Activated naive CD8-positive, alpha-beta T cell treated with anti-CD3 and anti-CD28 coated beads for 36 hours (primary cell): ENCODE results near the gene DUSP6. TPM values are rescaled to one million over a fixed set of nuclear protein-coding genes. Genes with fewer than 3 reads are reported as not detected.

ENCODE experiments used
- DNase-seq: peaks from one replicate; pipeline ENCODE4 v3.0.0; 2021
- H3K27ac Mint-ChIP-seq: one replicate; pipeline ENCODE4 v1.8.0; 2022; ENCODE audit warnings: mild to moderate bottlenecking, moderate library complexity, mixed read lengths
- H3K27me3 Mint-ChIP-seq: one replicate; pipeline ENCODE4 v1.8.0; 2022; ENCODE audit warnings: mild to moderate bottlenecking, mixed read lengths
- H3K36me3 Mint-ChIP-seq: one replicate; pipeline ENCODE4 v1.8.0; 2021; ENCODE audit warnings: mild to moderate bottlenecking, mixed read lengths
- H3K4me1 Mint-ChIP-seq: one replicate; pipeline ENCODE4 v1.8.0; 2021; ENCODE audit warnings: mixed read lengths
- H3K4me3 Mint-ChIP-seq: one replicate; pipeline ENCODE4 v1.8.0; 2022; ENCODE audit warnings: mild to moderate bottlenecking, moderate library complexity, mixed read lengths
- H3K9me3 Mint-ChIP-seq: one replicate; pipeline ENCODE4 v1.8.0; 2022; ENCODE audit warnings: mixed read lengths
- total RNA-seq, 2 experiments: library from RNA; stranded (reverse); gene quantifications; one replicate each; pipeline ENCODE4 v1.2.3, GENCODE V29; 2021

DUSP6 gene
- total RNA-seq, 2 experiments from 2014 or later: 15.3 to 15.6 TPM

GRCh38 chr12:89333564-89334252 is 18.6 kb downstream of the DUSP6 start:
- DNase-seq: peak; percentile 21
- peaks cover 10% of the 10 kb centered on the region for H3K4me1 Mint-ChIP-seq

GRCh38 chr12:89328151-89329030 is 23.9 kb downstream of the DUSP6 start:
- H3K4me1 Mint-ChIP-seq: peaks cover 9% of the 10 kb centered on the region
- H3K27ac Mint-ChIP-seq: no peak overlapping the region
- H3K36me3 Mint-ChIP-seq: peaks cover 2% of the 10 kb centered on the region
- peaks cover 4% of the 10 kb centered on the region for H3K27me3 Mint-ChIP-seq
- DNase-seq: no peak
- H3K4me3 Mint-ChIP-seq: no peak overlapping the region
- peaks cover 7% of the 10 kb centered on the region for H3K9me3 Mint-ChIP-seq

More at GRCh38 chr12:89333564-89334252, 18.6 kb downstream of the DUSP6 start:
- H3K4me3 Mint-ChIP-seq: no peak overlapping the region
- peak overlapping the region; percentile 78 for H3K27ac Mint-ChIP-seq
- peaks cover 7% of the 10 kb centered on the region for H3K9me3 Mint-ChIP-seq
- peaks cover 2% of the 10 kb centered on the region for H3K36me3 Mint-ChIP-seq
- H3K27me3 Mint-ChIP-seq: no peaks in the 10 kb centered on the region

GRCh38 chr12:89327486-89328094 is 24.7 kb downstream of the DUSP6 start:
- peaks cover 2% of the 10 kb centered on the region for H3K36me3 Mint-ChIP-seq
- peaks cover 7% of the 10 kb centered on the region for H3K9me3 Mint-ChIP-seq
- no peak for DNase-seq
- peaks cover 7% of the 10 kb centered on the region for H3K4me1 Mint-ChIP-seq
- peaks cover 4% of the 10 kb centered on the region for H3K27me3 Mint-ChIP-seq
- H3K4me3 Mint-ChIP-seq: no peak overlapping the region
- H3K27ac Mint-ChIP-seq: no peak overlapping the region

GRCh38 chr12:89326239-89327040 is 25.9 kb downstream of the DUSP6 start:
- peaks cover 2% of the 10 kb centered on the region for H3K36me3 Mint-ChIP-seq
- no peak overlapping the region for H3K27ac Mint-ChIP-seq
- DNase-seq: no peak
- H3K9me3 Mint-ChIP-seq: peaks cover 5% of the 10 kb centered on the region
- H3K4me3 Mint-ChIP-seq: no peak overlapping the region
- H3K27me3 Mint-ChIP-seq: peaks cover 4% of the 10 kb centered on the region
- H3K4me1 Mint-ChIP-seq: peaks cover 7% of the 10 kb centered on the region

- Mint-ChIP-seq H3K27me3 (peaks cover 4% of the 10 kb centered on the region), H3K4me1 (peaks cover 7% of the 10 kb centered on the region), H3K36me3 (no peaks in the 10 kb centered on the region), H3K4me3 (no peak overlapping the region), H3K9me3 (peaks cover under 1% of the 10 kb centered on the region), H3K27ac (no peak overlapping the region)
- DNase-seq: no peak
Observed at GRCh38 chr12:89325495-89325894, 26.8 kb downstream of the DUSP6 start.

GRCh38 chr12:89324437-89324836 is 27.9 kb downstream of the DUSP6 start:
- Mint-ChIP-seq H3K27me3 (peaks cover 4% of the 10 kb centered on the region), H3K9me3 (no peaks in the 10 kb centered on the region), H3K4me3 (no peak overlapping the region), H3K4me1 (peaks cover 7% of the 10 kb centered on the region), H3K36me3 (no peaks in the 10 kb centered on the region), H3K27ac (no peak overlapping the region)
- no peak for DNase-seq

GRCh38 chr12:89323568-89324218 is 28.6 kb downstream of the DUSP6 start:
- peaks cover 4% of the 10 kb centered on the region for H3K27me3 Mint-ChIP-seq
- H3K27ac Mint-ChIP-seq: no peak overlapping the region
- no peaks in the 10 kb centered on the region for H3K9me3 Mint-ChIP-seq
- DNase-seq: no peak
- no peaks in the 10 kb centered on the region for H3K36me3 Mint-ChIP-seq
- peaks cover 7% of the 10 kb centered on the region for H3K4me1 Mint-ChIP-seq
- no peak overlapping the region for H3K4me3 Mint-ChIP-seq

GRCh38 chr12:89320735-89321134 is 31.6 kb downstream of the DUSP6 start:
- Mint-ChIP-seq H3K27ac (no peak overlapping the region), H3K9me3 (no peaks in the 10 kb centered on the region), H3K4me3 (no peak overlapping the region)

GRCh38 chr12:89319606-89320005 is 32.7 kb downstream of the DUSP6 start:
- DNase-seq: no peak
- no peak overlapping the region for H3K27ac Mint-ChIP-seq
- H3K4me3 Mint-ChIP-seq: no peak overlapping the region
- no peaks in the 10 kb centered on the region for H3K36me3 Mint-ChIP-seq
- H3K4me1 Mint-ChIP-seq: peaks cover 9% of the 10 kb centered on the region
- no peaks in the 10 kb centered on the region for H3K9me3 Mint-ChIP-seq
- no peaks in the 10 kb centered on the region for H3K27me3 Mint-ChIP-seq

More at GRCh38 chr12:89320735-89321134, 31.6 kb downstream of the DUSP6 start:
- no peaks in the 10 kb centered on the region for H3K36me3 Mint-ChIP-seq
- H3K4me1 Mint-ChIP-seq: peaks cover 9% of the 10 kb centered on the region
- H3K27me3 Mint-ChIP-seq: no peaks in the 10 kb centered on the region
- DNase-seq: no peak

GRCh38 chr12:89319122-89319521 is 33.2 kb downstream of the DUSP6 start:
- Mint-ChIP-seq H3K27me3 (no peaks in the 10 kb centered on the region), H3K4me1 (peaks cover 9% of the 10 kb centered on the region), H3K9me3 (no peaks in the 10 kb centered on the region), H3K36me3 (no peaks in the 10 kb centered on the region), H3K4me3 (no peak overlapping the region), H3K27ac (no peak overlapping the region)
- DNase-seq: no peak

GRCh38 chr12:89316705-89317139 is 35.6 kb downstream of the DUSP6 start:
- Mint-ChIP-seq H3K27ac (no peak overlapping the region), H3K9me3 (no peaks in the 10 kb centered on the region), H3K27me3 (no peaks in the 10 kb centered on the region), H3K4me1 (peaks cover 7% of the 10 kb centered on the region), H3K36me3 (no peaks in the 10 kb centered on the region), H3K4me3 (no peak overlapping the region)
- DNase-seq: no peak

- Mint-ChIP-seq H3K4me3 (no peak overlapping the region), H3K4me1 (peaks cover 17% of the 10 kb centered on the region), H3K27ac (no peak overlapping the region), H3K27me3 (no peaks in the 10 kb centered on the region), H3K9me3 (no peaks in the 10 kb centered on the region), H3K36me3 (no peaks in the 10 kb centered on the region)
- DNase-seq: no peak
Observed at GRCh38 chr12:89314060-89314761, 38.1 kb downstream of the DUSP6 start.

- H3K36me3 Mint-ChIP-seq: no peaks in the 10 kb centered on the region
- peaks cover 33% of the 10 kb centered on the region for H3K4me1 Mint-ChIP-seq
- no peak overlapping the region for H3K4me3 Mint-ChIP-seq
- no peak overlapping the region for H3K27ac Mint-ChIP-seq
- DNase-seq: no peak
- no peaks in the 10 kb centered on the region for H3K9me3 Mint-ChIP-seq
- H3K27me3 Mint-ChIP-seq: no peaks in the 10 kb centered on the region
Observed at GRCh38 chr12:89311703-89312293, 40.5 kb downstream of the DUSP6 start.
